OCI-LY3 (cell line): ENCODE data around the gene NXNL1.

Experiments used
- H2AFZ ChIP-seq: fragments of 200-600, 300-600 bp; shearing (Covaris generic); 2 replicates; pipeline ENCODE4 v1.6.0; 2014; ENCODE audit warnings: antibody characterized with exemption, low read depth, low read length
- H3K27ac ChIP-seq: fragments of 200-600, 300-600 bp; sonication (generic); 2 replicates; pipeline ENCODE4 v1.5.1; 2014; ENCODE audit warnings: mild to moderate bottlenecking, low read length, moderate library complexity, mixed read lengths
- H3K27me3 ChIP-seq: fragments of 200-600, 300-600 bp; sonication (generic); 2 replicates; pipeline ENCODE4 v1.6.1; 2014; ENCODE audit warnings: low read depth, low read length, mixed read lengths
- H3K36me3 ChIP-seq: fragments of 200-600, 300-600 bp; sonication (generic); replicated peaks from 2 replicates; pipeline ENCODE3; 2014; ENCODE audit warnings: low read depth, low read length, mixed read lengths
- H3K4me1 ChIP-seq: fragments of 300-600, 200-600 bp; sonication (generic); 2 replicates; pipeline ENCODE4 v1.6.1; 2014; ENCODE audit warnings: low read length, mixed read lengths
- H3K4me2 ChIP-seq: fragments of 200-600, 300-600 bp; sonication (generic); 2 replicates; pipeline ENCODE4 v1.6.1; 2014; ENCODE audit warnings: low read length, mixed read lengths
- H3K4me3 ChIP-seq: fragments of 300-600, 200-600 bp; sonication (generic); 2 replicates; pipeline ENCODE4 v1.5.1; 2014; ENCODE audit warnings: antibody characterized with exemption, mild to moderate bottlenecking, low read length, moderate library complexity
- H3K79me2 ChIP-seq: fragments of 300-600, 200-600 bp; shearing (Covaris generic); 2 replicates; pipeline ENCODE4 v1.6.1; 2014; ENCODE audit warnings: mild to moderate bottlenecking, low read length, mixed read lengths
- H3K9ac ChIP-seq: fragments of 300-600, 200-600 bp; shearing (Covaris generic); 2 replicates; pipeline ENCODE4 v1.6.0; 2014; ENCODE audit warnings: mild to moderate bottlenecking, low read length, moderate library complexity
- H3K9me3 ChIP-seq: fragments of 200-600, 300-600 bp; shearing (Covaris generic); 2 replicates; pipeline ENCODE4 v1.6.1; 2014; ENCODE audit warnings: low read length, mixed read lengths; ENCODE audit not compliant: insufficient read depth
- H4K20me1 ChIP-seq: fragments of 200-600, 300-600 bp; sonication (generic); 2 replicates; pipeline ENCODE4 v1.6.1; 2016; ENCODE audit warnings: low read length, mixed read lengths; ENCODE audit not compliant: insufficient read depth
- EZH2phosphoT487 ChIP-seq: fragments of 200-600 bp; shearing (Covaris generic); IDR thresholded peaks from 2 replicates; pipeline ENCODE4 v1.6.1; 2018; ENCODE audit warnings: antibody characterized with exemption, mixed run types, low read depth
- TF ChIP-seq, protein P1 (sequence below): fragments of 200-600, 300-600 bp; sonication (generic); IDR thresholded peaks from 2 replicates; pipeline ENCODE4 v1.5.1; 2014; ENCODE audit warnings: antibody characterized with exemption, low read length, low read depth

The NXNL1 gene

DNA sequence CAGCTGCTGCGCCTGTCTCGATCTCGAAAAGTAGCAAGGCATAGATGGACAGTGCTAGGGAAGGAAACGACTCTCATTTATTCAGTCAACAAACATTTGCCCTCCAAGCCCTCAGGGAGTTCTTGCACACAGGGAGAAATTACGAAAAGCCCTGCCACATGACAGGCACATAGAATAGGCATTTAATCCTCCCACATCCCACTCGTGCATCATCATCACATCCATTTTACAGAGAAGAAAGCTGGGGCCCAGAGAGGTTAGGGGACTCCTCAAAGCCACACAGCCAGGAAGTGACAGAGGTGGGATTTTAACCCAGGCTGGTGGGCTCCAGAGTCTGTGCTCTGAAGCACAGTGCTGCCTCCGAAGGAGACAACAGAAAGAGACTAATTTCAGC lies 23.9 kb downstream of the NXNL1 start:
- no peak overlapping the region for H3K4me3 ChIP-seq

DNA sequence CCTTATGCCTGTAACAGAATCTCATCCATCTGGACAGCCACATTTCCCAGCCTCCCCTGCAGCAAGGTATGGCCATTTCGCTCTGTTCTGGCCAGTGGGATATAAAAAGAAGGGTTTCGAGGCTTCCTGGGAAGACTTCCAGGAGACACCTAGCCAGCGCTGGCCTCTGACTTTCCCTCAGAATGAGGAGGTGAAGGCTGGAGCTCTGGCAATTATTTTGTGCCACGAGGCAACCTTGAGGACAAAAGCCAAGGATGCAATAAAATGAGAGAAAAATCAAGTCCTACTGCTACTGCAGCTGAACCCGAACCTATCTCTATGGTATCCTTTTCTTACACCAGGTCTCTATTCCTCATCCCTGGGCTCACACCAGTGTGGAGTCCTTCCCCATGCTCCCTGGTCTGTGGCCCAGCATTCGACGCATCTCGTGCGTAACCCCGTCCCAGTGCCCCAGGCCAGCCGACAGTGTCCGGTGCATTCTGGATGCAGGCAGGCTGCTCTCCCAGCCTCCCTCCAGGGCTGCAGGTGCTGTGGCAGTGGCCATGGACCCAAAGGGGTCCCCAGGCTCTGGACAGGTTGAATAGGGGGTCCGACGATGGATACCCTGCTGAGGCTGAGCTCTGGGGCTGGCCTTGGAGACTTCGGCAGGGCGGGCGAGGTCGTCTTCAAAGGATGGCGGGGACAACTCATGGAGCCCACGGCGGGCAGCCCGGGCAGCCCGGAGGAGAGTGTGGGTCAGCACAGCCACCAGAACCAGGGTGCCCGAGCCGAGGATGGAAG lies 24.4 kb downstream of the NXNL1 start:
- Histone ChIP-seq H2AFZ (no peak overlapping the region), H3K79me2 (no peaks in the 10 kb centered on the region), H3K36me3 (no peaks in the 10 kb centered on the region), H3K4me1 (no peaks in the 10 kb centered on the region), H4K20me1 (no peaks in the 10 kb centered on the region), H3K4me2 (no peak overlapping the region), H3K27me3 (no peaks in the 10 kb centered on the region), H3K27ac (no peak overlapping the region), H3K9ac (no peak overlapping the region), H3K4me3 (no peak overlapping the region), H3K9me3 (no peaks in the 10 kb centered on the region)
- TF ChIP-seq, protein P1, sequence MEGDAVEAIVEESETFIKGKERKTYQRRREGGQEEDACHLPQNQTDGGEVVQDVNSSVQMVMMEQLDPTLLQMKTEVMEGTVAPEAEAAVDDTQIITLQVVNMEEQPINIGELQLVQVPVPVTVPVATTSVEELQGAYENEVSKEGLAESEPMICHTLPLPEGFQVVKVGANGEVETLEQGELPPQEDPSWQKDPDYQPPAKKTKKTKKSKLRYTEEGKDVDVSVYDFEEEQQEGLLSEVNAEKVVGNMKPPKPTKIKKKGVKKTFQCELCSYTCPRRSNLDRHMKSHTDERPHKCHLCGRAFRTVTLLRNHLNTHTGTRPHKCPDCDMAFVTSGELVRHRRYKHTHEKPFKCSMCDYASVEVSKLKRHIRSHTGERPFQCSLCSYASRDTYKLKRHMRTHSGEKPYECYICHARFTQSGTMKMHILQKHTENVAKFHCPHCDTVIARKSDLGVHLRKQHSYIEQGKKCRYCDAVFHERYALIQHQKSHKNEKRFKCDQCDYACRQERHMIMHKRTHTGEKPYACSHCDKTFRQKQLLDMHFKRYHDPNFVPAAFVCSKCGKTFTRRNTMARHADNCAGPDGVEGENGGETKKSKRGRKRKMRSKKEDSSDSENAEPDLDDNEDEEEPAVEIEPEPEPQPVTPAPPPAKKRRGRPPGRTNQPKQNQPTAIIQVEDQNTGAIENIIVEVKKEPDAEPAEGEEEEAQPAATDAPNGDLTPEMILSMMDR = no peak
- TF ChIP-seq EZH2phosphoT487 = no peak

More for the DNA sequence above, 23.9 kb downstream of the NXNL1 start:
- TF ChIP-seq, protein P1 = no peak
- no peak for TF ChIP-seq EZH2phosphoT487
- Histone ChIP-seq H3K4me2 (no peak overlapping the region), H3K27ac (no peak overlapping the region), H2AFZ (no peak overlapping the region), H3K9me3 (no peaks in the 10 kb centered on the region), H3K9ac (no peak overlapping the region), H3K79me2 (no peaks in the 10 kb centered on the region), H3K4me1 (no peaks in the 10 kb centered on the region), H4K20me1 (no peaks in the 10 kb centered on the region), H3K27me3 (no peaks in the 10 kb centered on the region), H3K36me3 (no peaks in the 10 kb centered on the region)

GRCh38 chr19:17435218-17435617 lies 25.5 kb downstream of the NXNL1 start:
- no peak overlapping the region for H3K9ac ChIP-seq
- TF ChIP-seq, protein P1 = no peak
- TF ChIP-seq EZH2phosphoT487 = no peak
- no peaks in the 10 kb centered on the region for H3K9me3 ChIP-seq
- H3K4me2 ChIP-seq = no peak overlapping the region
- no peaks in the 10 kb centered on the region for H4K20me1 ChIP-seq
- H3K4me3 ChIP-seq = no peak overlapping the region
- H2AFZ ChIP-seq = no peak overlapping the region
- H3K79me2 ChIP-seq = no peaks in the 10 kb centered on the region
- H3K27me3 ChIP-seq = no peaks in the 10 kb centered on the region
- no peaks in the 10 kb centered on the region for H3K4me1 ChIP-seq
- H3K36me3 ChIP-seq = no peaks in the 10 kb centered on the region
- H3K27ac ChIP-seq = no peak overlapping the region

DNA sequence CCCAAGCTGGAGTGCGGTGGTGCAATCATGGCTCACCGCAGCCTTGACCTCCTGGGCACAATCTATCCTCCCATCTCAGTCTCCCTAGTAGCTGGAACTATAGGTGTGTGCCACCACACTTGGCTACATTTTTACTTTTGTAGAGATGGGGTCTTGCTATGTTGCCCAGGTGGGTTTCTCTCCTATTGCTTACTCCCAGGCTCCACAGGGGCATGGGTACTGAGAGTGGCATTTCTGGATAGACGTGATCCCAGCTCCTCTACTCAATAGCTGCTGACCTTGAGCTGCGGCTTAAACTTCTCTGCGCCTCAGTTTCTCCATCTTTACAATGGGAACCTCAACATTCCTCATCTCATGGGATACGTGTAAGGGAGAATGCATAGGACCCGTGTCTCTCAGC lies 29.3 kb downstream of the NXNL1 start:
- Histone ChIP-seq H3K27me3 (no peaks in the 10 kb centered on the region), H3K27ac (no peak overlapping the region), H3K4me3 (no peak overlapping the region), H3K9ac (no peak overlapping the region), H3K9me3 (no peaks in the 10 kb centered on the region), H3K4me1 (no peaks in the 10 kb centered on the region), H3K4me2 (no peak overlapping the region), H3K79me2 (no peaks in the 10 kb centered on the region), H3K36me3 (no peaks in the 10 kb centered on the region), H4K20me1 (no peaks in the 10 kb centered on the region), H2AFZ (no peak overlapping the region)
- TF ChIP-seq EZH2phosphoT487 = no peak
- TF ChIP-seq, protein P1 = no peak
